GM18505 (cell line): ENCODE measurements around the gene DDIT3.

ENCODE experiments used
- ATAC-seq: cut with Tn5 transposase; IDR thresholded peaks from one replicate; pipeline ENCODE4 v1.9.1; 2021; ENCODE audit not compliant: unreplicated experiment
- POLR2A ChIP-seq: IDR thresholded peaks from 4 replicates; pipeline ENCODE4 v1.6.1; 2011; ENCODE audit warnings: borderline replicate concordance; ENCODE audit not compliant: insufficient read depth, insufficient read length; ENCODE audit errors: extremely low read depth

The DDIT3 gene

DNA sequence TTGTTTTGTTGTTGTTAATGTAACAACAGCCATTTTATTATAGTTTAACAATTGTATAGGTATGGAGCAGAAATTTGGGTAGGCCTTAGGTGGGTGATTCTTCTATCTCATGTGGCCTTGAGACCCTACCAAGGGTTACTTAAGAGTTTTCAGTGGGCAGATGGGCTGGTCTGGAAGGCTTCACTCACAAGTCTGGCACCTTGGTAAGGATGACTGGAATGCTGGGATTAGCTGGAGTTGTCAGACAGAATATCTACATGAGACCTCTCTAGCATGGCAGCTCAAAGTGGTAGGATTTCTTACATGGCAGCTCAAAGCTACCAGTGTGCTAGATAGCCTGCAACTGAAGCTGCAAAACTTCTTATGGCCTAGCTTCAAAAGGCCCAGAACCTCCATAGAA, 34.6 kb downstream of the DDIT3 start:
- TF ChIP-seq POLR2A = no peak

DNA sequence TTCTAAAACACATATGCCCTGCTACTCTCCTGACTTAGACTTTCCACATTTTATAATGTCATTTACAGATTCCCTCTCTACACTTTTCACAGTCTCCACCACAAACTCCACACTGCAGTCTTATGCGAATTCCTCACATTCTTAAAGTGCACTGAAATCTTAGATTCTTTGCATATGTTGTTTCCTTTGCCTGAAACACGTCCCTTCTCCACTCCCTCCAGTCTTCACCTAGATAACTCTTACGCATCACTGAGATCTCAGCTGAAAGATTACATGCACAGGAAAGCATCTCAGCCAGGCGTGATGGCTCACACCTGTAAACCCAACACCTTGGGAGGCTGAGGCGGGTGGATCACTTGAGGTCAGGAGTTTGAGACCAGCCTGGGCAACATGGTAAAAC, 36.8 kb downstream of the DDIT3 start:
- ATAC-seq = no peak
- no peak for TF ChIP-seq POLR2A

More for the DNA sequence above, 34.6 kb downstream of the DDIT3 start:
- no peak for ATAC-seq

DNA sequence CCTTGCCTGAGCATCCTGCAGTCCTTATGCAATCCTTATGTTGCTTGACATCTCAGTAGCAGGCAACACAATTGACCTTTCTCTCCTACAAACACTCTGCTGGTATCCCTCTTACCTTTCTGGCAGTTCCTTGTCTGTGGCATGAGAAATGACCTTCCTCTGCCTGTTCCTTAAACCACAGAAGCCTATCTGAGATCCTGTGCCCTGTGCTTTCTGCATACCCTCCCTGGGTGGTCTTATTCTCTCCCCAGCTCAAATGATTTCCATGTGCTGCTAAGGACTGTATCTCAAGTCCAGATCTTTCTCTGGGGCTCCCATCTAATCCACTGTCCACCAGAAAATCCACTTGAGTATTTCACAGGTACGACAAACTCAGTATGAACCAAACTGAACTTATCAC, 38.6 kb downstream of the DDIT3 start:
- ATAC-seq = no peak

DNA sequence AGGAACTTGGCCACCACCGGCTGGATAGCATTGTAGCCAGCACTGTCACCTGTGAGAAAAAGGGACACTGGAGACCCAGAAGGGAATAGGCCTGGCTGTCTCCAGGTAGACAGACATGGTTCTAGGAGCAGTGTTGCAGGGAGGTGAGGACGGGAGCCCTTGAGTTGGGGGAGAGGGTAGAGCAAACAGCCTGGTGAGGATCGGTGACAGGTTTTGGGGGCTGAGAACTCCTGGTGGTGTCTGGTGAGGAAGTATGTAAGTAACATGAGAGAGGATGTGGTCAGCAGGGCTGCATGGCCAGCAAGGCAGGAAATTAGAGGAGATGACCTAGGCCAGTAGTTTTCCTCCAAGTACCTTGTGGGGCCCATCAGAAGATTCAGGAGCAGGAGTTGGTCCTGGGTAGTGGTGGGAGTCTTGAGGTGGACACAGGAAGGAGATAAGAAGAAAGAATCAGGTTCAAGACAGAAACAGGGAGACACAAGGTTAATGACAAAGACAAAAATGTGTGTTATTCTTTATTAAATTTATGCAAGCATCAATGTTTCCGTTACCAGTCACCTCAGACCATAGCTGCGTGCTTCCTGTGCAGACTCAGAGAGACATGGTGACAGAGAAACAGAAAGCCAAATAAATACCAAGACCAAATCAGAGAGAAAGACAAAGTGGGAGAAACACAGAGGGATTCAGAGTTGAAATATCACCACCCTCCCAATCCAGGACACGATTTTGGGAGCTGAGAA, 40.8 kb downstream of the DDIT3 start, which contains the start of gene ARHGAP9:
TSS of gene ARHGAP9 (minus strand) at position 491 of the 740 bp plus-strand sequence. CDS start at position 31, 460 bp downstream.
- peak; percentile 42 for ATAC-seq
- TF ChIP-seq POLR2A = peak; percentile 44

More for the DNA sequence above, 38.6 kb downstream of the DDIT3 start:
- TF ChIP-seq POLR2A = no peak

DNA sequence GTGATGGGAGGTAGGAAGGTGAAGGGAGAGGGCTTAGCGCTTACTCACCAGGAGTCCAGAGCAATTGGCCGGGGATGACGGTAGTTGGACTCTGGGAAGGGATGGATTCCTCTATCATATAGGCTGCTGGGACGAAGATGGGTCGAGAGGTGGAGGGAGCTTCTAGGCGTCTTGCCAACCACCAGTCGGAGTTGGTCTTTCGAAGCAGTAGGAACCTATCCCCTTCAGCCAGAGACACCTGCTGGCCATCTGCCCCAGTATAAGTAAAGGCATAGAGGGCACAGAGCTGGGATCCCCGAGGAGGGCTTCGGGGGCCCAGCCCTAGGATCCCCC, 41.3 kb downstream of the DDIT3 start:
- no peak for ATAC-seq
- no peak for TF ChIP-seq POLR2A

DNA sequence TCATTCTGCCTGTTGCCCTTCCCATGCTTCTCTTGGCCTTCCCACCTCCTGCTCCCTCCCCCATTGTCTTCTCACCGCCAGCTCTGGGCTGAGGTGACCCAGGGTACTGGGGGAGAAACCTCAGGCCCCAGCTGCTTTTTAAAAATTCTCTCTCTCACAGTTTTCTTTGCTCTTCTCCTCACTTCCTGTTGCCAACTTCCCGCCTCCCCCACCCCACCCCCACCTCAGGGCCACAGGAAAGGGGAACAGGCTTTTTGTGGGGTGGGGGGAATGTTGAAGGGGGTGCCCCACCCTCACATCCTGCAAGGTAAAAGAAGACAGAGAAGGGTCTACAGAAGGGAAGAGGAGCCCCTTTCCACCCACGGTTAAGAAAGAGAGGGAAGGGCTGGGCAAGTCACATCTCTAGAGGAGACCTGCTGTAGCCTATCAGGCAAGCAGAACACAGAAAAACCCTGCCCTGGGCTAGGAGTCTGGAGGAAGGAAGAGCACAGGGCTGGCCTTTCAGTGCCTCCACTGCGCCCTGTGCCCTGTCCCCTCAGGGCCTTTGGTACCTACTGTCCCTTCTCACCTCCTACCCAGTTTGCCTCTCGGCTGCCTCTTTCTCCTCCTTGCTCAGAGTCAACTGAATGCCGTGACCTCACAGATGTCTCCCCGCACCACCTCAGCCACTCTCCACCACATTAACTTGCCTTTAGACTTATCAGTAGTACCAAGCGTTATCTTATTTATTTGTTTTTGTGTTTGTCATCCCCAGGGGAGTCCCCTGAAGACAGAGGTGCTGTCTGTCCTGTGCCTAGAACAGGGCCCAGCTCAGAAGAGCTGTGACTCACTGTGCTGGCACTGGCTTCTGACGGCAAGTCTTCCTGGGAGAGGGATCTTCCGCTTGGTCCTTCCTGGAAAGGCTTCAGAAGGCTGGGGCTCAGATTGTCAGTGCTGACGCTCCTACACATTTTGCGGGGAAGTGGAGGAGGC, 42.3 kb downstream of the DDIT3 start:
- no peak for ATAC-seq
- TF ChIP-seq POLR2A = peak; percentile 61

DNA sequence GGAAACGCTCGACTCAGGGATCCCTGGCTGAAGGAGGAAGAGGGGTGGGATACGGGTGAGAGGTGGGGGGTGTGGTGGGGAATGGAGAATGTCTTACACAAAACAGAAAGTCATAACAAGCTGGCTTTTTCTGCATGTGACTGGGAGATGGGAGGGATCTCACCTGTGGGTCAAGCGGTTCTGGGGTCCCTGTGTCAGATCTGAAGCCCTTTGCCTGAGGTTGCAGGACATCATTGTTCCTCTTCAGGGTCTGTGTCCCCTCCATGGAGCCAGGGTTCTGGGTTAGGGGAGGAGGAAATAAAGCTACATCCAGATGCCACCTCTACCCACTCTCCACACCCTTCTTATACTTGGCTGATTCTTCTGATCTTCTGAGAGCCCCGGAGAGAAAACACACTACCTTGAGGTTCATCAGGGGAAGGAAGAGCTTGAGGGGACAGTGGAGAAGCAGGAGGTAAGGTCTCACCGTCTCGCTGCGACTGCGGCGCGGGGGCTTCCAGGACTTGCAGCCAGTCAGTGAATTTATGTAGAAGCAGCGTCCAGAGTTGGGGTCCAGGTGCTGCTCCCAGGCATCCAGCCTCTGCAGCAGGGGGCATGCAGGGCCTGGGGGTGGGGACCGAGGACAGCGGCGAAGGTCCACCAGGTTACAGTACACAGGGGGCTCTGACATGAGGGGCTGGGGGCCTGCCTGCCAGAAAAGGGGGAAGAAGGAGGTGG, 43.2 kb downstream of the DDIT3 start:
- ATAC-seq = no peak
- TF ChIP-seq POLR2A = peak; percentile 12

DNA sequence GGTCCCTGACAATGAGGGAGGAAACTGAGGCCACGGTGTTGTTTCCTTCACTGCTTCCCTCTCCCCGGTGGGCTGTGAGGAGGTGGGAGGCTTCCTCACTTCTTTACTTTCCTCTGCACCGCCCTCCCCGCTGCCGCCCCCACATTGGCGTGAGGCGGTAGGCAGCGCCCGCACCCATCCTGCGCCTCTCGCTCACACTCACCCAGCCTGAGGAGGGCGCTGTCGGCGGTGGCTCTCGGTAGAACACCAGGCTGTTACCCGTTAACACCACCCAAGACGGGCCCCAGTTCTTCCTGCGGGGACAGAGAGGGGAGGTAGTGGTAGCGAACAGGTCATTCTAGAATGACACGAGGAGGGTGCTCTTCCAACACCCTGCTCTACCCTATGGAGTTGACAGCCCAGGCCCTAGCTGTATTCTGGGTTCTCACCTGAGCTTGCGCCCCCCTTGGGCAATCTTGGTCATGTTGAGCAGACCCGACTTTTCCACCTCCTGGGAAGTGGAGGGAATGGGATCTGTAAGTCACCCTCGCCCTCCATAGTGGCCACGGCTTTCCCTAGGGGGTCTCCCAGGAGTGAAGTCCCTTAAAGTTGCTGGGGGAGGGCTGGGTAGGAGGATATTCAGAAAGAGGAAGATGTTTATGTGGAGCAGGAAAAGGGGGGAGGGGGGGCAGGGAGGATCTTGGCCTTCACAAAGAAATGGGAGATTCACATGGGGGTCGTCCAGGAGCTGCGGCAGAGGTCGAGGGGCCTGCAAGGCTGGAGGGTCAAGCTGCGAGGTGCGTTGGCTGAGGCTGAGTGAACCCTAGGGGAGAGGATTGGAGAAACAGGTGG, 43.9 kb downstream of the DDIT3 start:
- peak; percentile 66 for TF ChIP-seq POLR2A
- ATAC-seq = peak; percentile 41

DNA sequence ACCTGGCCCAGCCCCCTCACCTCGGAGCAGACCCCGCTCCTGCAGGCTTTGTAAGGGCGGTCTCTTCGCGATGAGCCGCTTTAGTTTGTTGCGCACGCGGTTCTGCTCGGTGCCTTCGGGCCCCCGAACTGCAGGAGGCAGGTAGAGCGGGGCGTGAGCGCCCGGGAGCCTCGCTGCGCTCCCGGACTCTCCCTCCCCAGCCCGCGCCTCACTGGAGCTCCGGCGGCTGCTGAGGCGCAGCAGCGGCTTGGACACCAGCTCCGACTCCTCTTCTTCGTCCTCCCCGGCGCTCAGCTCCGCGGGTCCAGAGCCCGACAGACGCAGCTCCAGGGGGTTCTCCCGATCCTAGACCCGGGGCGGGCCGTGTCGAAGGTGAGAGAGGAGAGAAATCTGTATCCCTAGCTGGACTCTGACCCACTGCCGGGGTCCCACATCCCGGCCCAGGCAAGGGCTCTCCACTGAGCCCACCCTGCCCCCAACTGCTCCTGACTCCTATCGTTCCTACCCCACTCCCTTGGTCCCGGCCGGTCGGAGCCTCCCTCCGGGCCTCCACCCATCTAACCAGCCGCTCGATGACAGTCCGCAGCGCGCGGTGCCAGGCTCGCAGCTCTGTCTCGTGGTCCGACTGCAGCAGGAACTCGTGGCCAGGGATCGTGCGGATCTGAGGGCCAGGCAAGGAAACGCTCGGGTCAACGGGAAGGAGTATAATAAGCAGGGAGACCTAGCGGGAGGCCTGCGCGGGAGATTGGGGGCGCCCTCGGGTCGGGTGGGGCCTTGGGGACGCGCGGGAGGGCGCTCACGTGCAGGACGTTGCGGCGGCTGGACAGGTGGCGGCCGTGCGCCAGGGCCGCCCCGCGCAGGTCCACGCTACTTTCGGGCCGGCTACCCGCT, 44.8 kb downstream of the DDIT3 start:
- TF ChIP-seq POLR2A = peak; percentile 17
- ATAC-seq = peak; percentile 5

DNA sequence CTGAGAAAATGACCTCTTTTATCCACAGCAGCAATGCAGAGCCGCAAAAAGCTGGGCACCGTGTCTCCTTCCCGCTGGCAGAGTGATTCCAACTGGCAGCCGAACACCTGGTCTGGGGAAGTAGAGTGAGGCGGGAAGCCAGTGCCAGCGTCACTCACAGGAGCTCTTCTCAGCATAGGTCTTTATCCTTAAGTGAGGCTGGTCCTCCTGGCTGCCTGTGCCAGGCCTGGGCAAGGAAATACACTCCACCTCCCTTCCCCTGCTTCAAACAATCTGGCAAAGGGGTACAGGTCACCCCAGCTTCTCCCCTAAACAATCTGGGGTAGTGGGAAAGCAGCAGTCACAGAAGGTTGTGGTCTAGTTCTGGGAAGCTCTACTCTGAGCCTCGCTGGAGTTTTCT, 45.5 kb downstream of the DDIT3 start:
- ATAC-seq = no peak
- TF ChIP-seq POLR2A = no peak

DNA sequence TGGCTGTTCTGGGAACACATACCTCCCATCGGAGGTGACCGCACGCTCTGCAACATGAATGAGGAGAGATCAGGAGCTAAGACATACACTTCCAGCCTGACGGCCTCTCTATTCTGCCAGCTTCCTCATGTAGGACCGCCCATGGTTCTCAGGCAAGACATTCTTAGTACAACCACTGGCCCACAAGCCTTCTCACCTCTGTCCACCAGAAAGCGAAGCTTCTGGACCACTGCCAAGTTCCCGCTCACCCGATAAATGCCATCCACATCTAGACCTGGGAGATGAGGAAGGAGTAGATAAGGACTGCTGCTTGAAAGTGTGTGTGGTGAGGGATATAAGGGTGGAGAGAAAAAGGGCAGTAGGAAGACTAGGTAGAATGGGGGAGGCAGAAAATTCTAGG, 45.9 kb downstream of the DDIT3 start:
- ATAC-seq = no peak
- no peak for TF ChIP-seq POLR2A

DNA sequence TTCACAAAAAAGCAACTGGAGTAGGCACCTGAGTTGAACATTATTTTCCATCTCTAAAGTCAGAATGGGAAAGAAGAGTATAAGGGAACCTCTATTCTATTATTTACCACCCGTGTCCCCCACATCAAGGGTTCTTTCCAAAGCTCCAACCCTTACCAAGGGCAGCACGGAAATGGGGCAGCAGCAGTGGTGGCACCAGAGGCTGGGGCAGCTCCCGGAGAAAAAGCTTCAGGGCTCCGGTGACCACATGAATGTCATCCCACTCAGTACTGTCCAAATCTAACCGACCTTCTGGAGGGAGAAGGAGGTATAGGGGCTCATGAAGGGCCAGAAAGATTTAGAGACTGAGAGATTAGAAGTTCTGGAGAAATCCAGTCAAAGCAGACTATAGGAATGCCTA, 46.4 kb downstream of the DDIT3 start:
- no peak for ATAC-seq
- TF ChIP-seq POLR2A = no peak

DNA sequence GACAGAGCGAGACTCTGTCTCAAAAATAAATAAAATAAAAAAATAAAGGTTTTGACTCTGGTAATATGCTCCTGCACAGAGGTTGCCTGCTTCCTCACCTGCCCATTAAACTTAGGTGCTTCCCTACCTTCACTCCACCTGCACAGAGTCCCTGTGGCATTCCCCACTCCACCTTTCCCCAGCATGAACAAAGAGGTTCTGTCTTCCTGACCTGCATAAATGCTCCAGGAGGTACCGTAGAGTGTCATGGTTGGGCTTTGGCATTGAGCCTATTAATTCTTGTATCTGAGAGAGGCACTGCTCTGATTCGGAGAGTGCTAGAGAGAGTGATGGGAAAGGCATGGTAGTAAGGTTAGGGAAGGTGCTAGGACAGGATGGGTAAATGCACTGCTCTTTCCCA, 46.9 kb downstream of the DDIT3 start:
- no peak for ATAC-seq
- TF ChIP-seq POLR2A = no peak
